ENCODE data around the gene CNRIP1. TPM values are rescaled to one million over a fixed set of nuclear protein-coding genes. Genes with fewer than 3 reads are reported as not detected.

Gene CNRIP1
- total and polyA plus RNA-seq, 2 of the 4 experiments (the other 2 are of a cell fraction) = 23.3 to 32.7 TPM

GRCh38 chr2:68325056-68325455 is 5.3 kb upstream of the CNRIP1 start:
- in situ Hi-C loops (cut with MboI; ENCODE audit: low sequenced_read_pairs) = no loop called here

More at GRCh38 chr2:68325056-68325455, 5.3 kb upstream of the CNRIP1 start:
- H4K8ac ChIP-seq (ENCODE audit: low read depth in 2 of 2, low read length in 2 of 2) = no peak overlapping the region
- no peak overlapping the region for H3K9ac ChIP-seq (ENCODE audit: low read depth, low read length)
- no TSS peak for BruUV-seq (replicated peaks)
- no peak overlapping the region for H3K4me3 ChIP-seq (ENCODE audit: insufficient read depth, low read depth, low read length)
- H3K4ac ChIP-seq (ENCODE audit: low read depth, low read length) = no peak overlapping the region
- no peak overlapping the region for H2AK5ac ChIP-seq (ENCODE audit: low read depth, low read length)
- H2BK20ac ChIP-seq (ENCODE audit: low read depth, low read length) = no peak overlapping the region
- ATAC-seq (ENCODE audit: low read depth) (no peak), DNase-seq (no peak)
- H3K14ac ChIP-seq (replicated peaks; ENCODE audit: low read depth, low read length) = no peak overlapping the region
- dilution Hi-C loops (cut with HindIII; ENCODE audit: low sequenced_read_pairs, unreplicated experiment) (no loop called here), intact Hi-C loops (cut with micrococcal nuclease) (no loop called here)
- H3K27me3 ChIP-seq (ENCODE audit: control insufficient read depth, insufficient read depth, low read length) = no peaks in the 10 kb centered on the region
- H2AFZ ChIP-seq (replicated peaks; ENCODE audit: low read length, poor library complexity) = no peak overlapping the region
- WGBS, 2 experiments (ENCODE audit: extremely low coverage in 2 of 2, insufficient read length in 1 of 2) = 67% methylated on average over 1 of the region's 3 CpGs; no CpG with 5 or more reads in 1 of the 2 experiments
- no peak overlapping the region for H2BK15ac ChIP-seq (ENCODE audit: low read depth, low read length)
- H2AK9ac ChIP-seq (replicated peaks; ENCODE audit: low read depth, low read length, poor library complexity) = no peak overlapping the region
- H4K91ac ChIP-seq (ENCODE audit: insufficient read depth, low read depth, low read length) = no peak overlapping the region
- H3K79me1 ChIP-seq (ENCODE audit: low read depth in 1 of 2, low read length in 2 of 2) = no peaks in the 10 kb centered on the region; a peak in 1 of 4 replicates
- no peak overlapping the region for H3K23ac ChIP-seq (ENCODE audit: low read depth, low read length)
- H3K18ac ChIP-seq (ENCODE audit: low read depth, low read length) = no peak overlapping the region
- no peak overlapping the region for H3K56ac ChIP-seq (ENCODE audit: extremely low read depth, insufficient read depth, low read length)
- no peak overlapping the region for H2BK5ac ChIP-seq (ENCODE audit: low read depth, low read length, poor library complexity, severe bottlenecking)
- H3K4me2 ChIP-seq (ENCODE audit: low read depth, low read length) = no peak overlapping the region
- H4K5ac ChIP-seq (ENCODE audit: low read depth, low read length) = no peak overlapping the region
- H3K4me1 ChIP-seq (ENCODE audit: control insufficient read depth, insufficient read depth, low read length) = no peaks in the 10 kb centered on the region
- H3K9me3 ChIP-seq (ENCODE audit: control insufficient read depth, insufficient read depth, low read length) = no peaks in the 10 kb centered on the region
- TF ChIP-seq RAD21 (IDR thresholded peaks at IDR 0.05; ENCODE audit: low read length) (no peak), ELK1 (IDR thresholded peaks at IDR 0.05; ENCODE audit: borderline replicate concordance, low read depth, low read length) (no peak), BHLHE40 (IDR thresholded peaks at IDR 0.05; ENCODE audit: low read depth, low read length) (no peak), USF2 (IDR thresholded peaks at IDR 0.05; ENCODE audit: low read depth, low read length) (no peak), NFE2L2 (IDR thresholded peaks at IDR 0.05; ENCODE audit: low read depth, low read length) (no peak), RCOR1 (IDR thresholded peaks at IDR 0.05; ENCODE audit: insufficient replicate concordance, low read length) (no peak), FOS (IDR thresholded peaks at IDR 0.05; ENCODE audit: low read depth, low read length) (no peak), POLR2A (IDR thresholded peaks at IDR 0.05; ENCODE audit: low read depth, low read length) (no peak), RFX5 (IDR thresholded peaks at IDR 0.05; ENCODE audit: low read depth, low read length) (no peak), MXI1 (IDR thresholded peaks at IDR 0.05; ENCODE audit: borderline replicate concordance, low read depth, low read length) (no peak), CTCF (conservative IDR thresholded peaks at IDR 0.05; ENCODE audit: low read depth, low read length) (no peak), SMC3 (IDR thresholded peaks at IDR 0.05; ENCODE audit: low read depth, low read length) (no peak)
- H3K36me3 ChIP-seq (ENCODE audit: control insufficient read depth, insufficient read depth, low read length) = no peaks in the 10 kb centered on the region
- CTCF ChIA-PET = interaction anchor here (0.7 kb wide), 1 partner anchor 116 kb away, joined by 6 read pairs; no protein-coding TSS in a partner anchor
- H3K9me1 ChIP-seq (ENCODE audit: insufficient read depth, low read length) = no peaks in the 10 kb centered on the region; the same call in none of the 2 replicates
- POLR2A ChIA-PET (ENCODE audit: unreplicated experiment) = no interaction called here
- H3K27ac ChIP-seq (ENCODE audit: insufficient read depth, low read length) = no peak overlapping the region
- H4K20me1 ChIP-seq (ENCODE audit: insufficient read depth, low read length) = no peaks in the 10 kb centered on the region
- H2BK120ac ChIP-seq (ENCODE audit: low read depth, low read length) = no peak overlapping the region
